ENCODE data around the gene SLC1A1. TPM values are rescaled to one million over a fixed set of nuclear protein-coding genes. Genes with fewer than 3 reads are reported as not detected.
A peak's percentile ranks its signal among the peaks of the same experiment; 100 is the strongest.

Gene SLC1A1
- total RNA-seq, 6 donors from 2014 or later = 16.8 to 62.5 (median 40.6) TPM

- DNase-seq (no peak), ATAC-seq (ENCODE audit: low FRiP score in 2 of 2) (no peak)
- Histone ChIP-seq H3K27me3 (no peaks in the 10 kb centered on the region), H3K4me3 (no peak overlapping the region), H3K4me1 (no peaks in the 10 kb centered on the region), H3K36me3 (no peaks in the 10 kb centered on the region), H3K27ac (no peak overlapping the region), H3K9me3 (no peaks in the 10 kb centered on the region)
- TF ChIP-seq POLR2A (IDR thresholded peaks at IDR 0.05) (no peak), EP300 (IDR thresholded peaks at IDR 0.05) (no peak), CTCF (IDR thresholded peaks at IDR 0.05) (no peak), POLR2AphosphoS5 (IDR thresholded peaks at IDR 0.05) (no peak)
- WGBS, 2 donors = 71 to 73% methylated on average over 1 of the region's 1 CpG
These were observed 12.2 kb downstream of the SLC1A1 start for GRCh38 chr9:4502444-4502843.

- no peaks in the 10 kb centered on the region for H3K36me3 ChIP-seq
- H3K9me3 ChIP-seq = no peaks in the 10 kb centered on the region
- no peaks in the 10 kb centered on the region for H3K27me3 ChIP-seq
- no peaks in the 10 kb centered on the region for H3K4me1 ChIP-seq
- no peak overlapping the region for H3K27ac ChIP-seq
- no peak for TF ChIP-seq POLR2AphosphoS5 (IDR thresholded peaks at IDR 0.05)
- TF ChIP-seq EP300 (IDR thresholded peaks at IDR 0.05) = no peak
- no peak for TF ChIP-seq POLR2A (IDR thresholded peaks at IDR 0.05)
- no peak for TF ChIP-seq CTCF (IDR thresholded peaks at IDR 0.05)
- DNase-seq = no peak
- no peak overlapping the region for H3K4me3 ChIP-seq
- WGBS, 2 donors = 85 to 90% methylated on average over 2 of the region's 2 CpGs
- ATAC-seq (ENCODE audit: low FRiP score in 2 of 2) = no peak
These were observed 12.8 kb downstream of the SLC1A1 start for GRCh38 chr9:4503103-4503502.

- Histone ChIP-seq H3K27me3 (no peaks in the 10 kb centered on the region), H3K9me3 (no peaks in the 10 kb centered on the region), H3K27ac (no peak overlapping the region), H3K4me3 (no peak overlapping the region), H3K36me3 (no peaks in the 10 kb centered on the region), H3K4me1 (no peaks in the 10 kb centered on the region)
- DNase-seq (no peak), ATAC-seq (ENCODE audit: low FRiP score in 2 of 2) (no peak)
- TF ChIP-seq POLR2AphosphoS5 (IDR thresholded peaks at IDR 0.05) (no peak), CTCF (IDR thresholded peaks at IDR 0.05) (no peak), EP300 (IDR thresholded peaks at IDR 0.05) (no peak), POLR2A (IDR thresholded peaks at IDR 0.05) (no peak)
- 71 to 75% methylated on average over 4 of the region's 4 CpGs for WGBS, 2 donors
These were observed 14.0 kb downstream of the SLC1A1 start for GRCh38 chr9:4504250-4504649.

- no peak for TF ChIP-seq EP300 (IDR thresholded peaks at IDR 0.05)
- no peak for TF ChIP-seq CTCF (IDR thresholded peaks at IDR 0.05)
- no peak for TF ChIP-seq POLR2A (IDR thresholded peaks at IDR 0.05)
- TF ChIP-seq POLR2AphosphoS5 (IDR thresholded peaks at IDR 0.05) = no peak
These were observed 16.2 kb downstream of the SLC1A1 start for GRCh38 chr9:4506490-4506889.

GRCh38 chr9:4507306-4508130 lies 17.2 kb downstream of the SLC1A1 start:
- Histone ChIP-seq H3K4me1 (no peaks in the 10 kb centered on the region), H3K36me3 (no peaks in the 10 kb centered on the region), H3K27me3 (no peaks in the 10 kb centered on the region), H3K4me3 (no peak overlapping the region), H3K27ac (no peak overlapping the region), H3K9me3 (no peaks in the 10 kb centered on the region)
- WGBS, 2 donors = 74 to 76% methylated on average over 8 to 9 of the region's 9 CpGs
- ATAC-seq (ENCODE audit: low FRiP score in 2 of 2) (peak in 1 of 2 donors; percentile 22), DNase-seq (no peak)
- TF ChIP-seq EP300 (IDR thresholded peaks at IDR 0.05) (no peak), POLR2AphosphoS5 (IDR thresholded peaks at IDR 0.05) (no peak), POLR2A (IDR thresholded peaks at IDR 0.05) (no peak)

More at GRCh38 chr9:4506490-4506889, 16.2 kb downstream of the SLC1A1 start:
- no peak for ATAC-seq (ENCODE audit: low FRiP score in 2 of 2)
- Histone ChIP-seq H3K27ac (no peak overlapping the region), H3K9me3 (no peaks in the 10 kb centered on the region), H3K4me1 (no peaks in the 10 kb centered on the region), H3K4me3 (no peak overlapping the region), H3K36me3 (no peaks in the 10 kb centered on the region), H3K27me3 (no peaks in the 10 kb centered on the region)
- DNase-seq = no peak
- 78 to 85% methylated on average over 1 of the region's 1 CpG for WGBS, 2 donors

Data from upper lobe of left lung (tissue), 6 donors.